Natural killer cell treated with Interleukin-12 subunit alpha and Interleukin-12 subunit beta and Interleukin-15 and Interleukin-18, amount 100 ng/mL, for 72 hours (primary cell): ENCODE measurements around the gene SPARC. TPM values are rescaled to one million over a fixed set of nuclear protein-coding genes. Genes with fewer than 3 reads are reported as not detected.
"Not testable (repeated sequence)": the region's sequence is repeated elsewhere in the genome, so short reads cannot be mapped to it uniquely, and the experiment has no call there.

Source experiments
- ATAC-seq, 2 donors: fragments of 150-1000 bp; cut with Tn5 transposase in 1 of 2; sonication (Bioruptor Pico), chemical (Tn5 transposase) in 1 of 2; 2 replicates each; pipeline ENCODE4 v1.10.0; 2021
- DNase-seq: peaks from one replicate; pipeline ENCODE4 v3.0.0; 2022; ENCODE audit warnings: low spot score
- H3K27ac Mint-ChIP-seq, 2 donors: 1 replicate in 1 of 2; 2 replicates in 1 of 2; pipeline ENCODE4 v1.8.0; 2022; ENCODE audit warnings: mixed read lengths in 2 of 2, mild to moderate bottlenecking in 1 of 2, moderate library complexity in 1 of 2
- H3K27me3 Mint-ChIP-seq, 2 donors: 1 replicate in 1 of 2; 2 replicates in 1 of 2; pipeline ENCODE4 v1.8.0; 2022; ENCODE audit warnings: mixed read lengths in 2 of 2
- H3K36me3 Mint-ChIP-seq: one replicate; pipeline ENCODE4 v1.8.0; 2022; ENCODE audit warnings: mixed read lengths
- H3K4me1 Mint-ChIP-seq, 2 donors: 1 replicate in 1 of 2; 2 replicates in 1 of 2; pipeline ENCODE4 v1.8.0; 2022; ENCODE audit warnings: low read depth in 2 of 2, mixed read lengths in 2 of 2, mild to moderate bottlenecking in 1 of 2
- H3K4me3 Mint-ChIP-seq: one replicate; pipeline ENCODE4 v1.8.0; 2022; ENCODE audit warnings: mixed read lengths
- H3K9me3 Mint-ChIP-seq: 2 replicates; pipeline ENCODE4 v1.8.0; 2022; ENCODE audit warnings: mixed read lengths
- total RNA-seq, 2 donors: library from RNA; stranded (reverse); gene quantifications; one replicate each; pipeline ENCODE4 v1.2.3, GENCODE V29; 2022

The SPARC gene
- total RNA-seq, 2 donors from 2014 or later = not detected

- H3K27ac Mint-ChIP-seq = no peak overlapping the region
- H3K4me3 Mint-ChIP-seq = no peak overlapping the region
- no peaks in the 10 kb centered on the region for H3K27me3 Mint-ChIP-seq
- DNase-seq (no peak), ATAC-seq (no peak)
- H3K9me3 Mint-ChIP-seq = no peaks in the 10 kb centered on the region
- H3K4me1 Mint-ChIP-seq = no peaks in the 10 kb centered on the region
- no peaks in the 10 kb centered on the region for H3K36me3 Mint-ChIP-seq
These were observed 8.7 kb upstream of the SPARC start for GRCh38 chr5:151695464-151695863.

- Mint-ChIP-seq H3K27ac (no peak overlapping the region), H3K4me3 (no peak overlapping the region), H3K27me3 (peaks cover under 1 to 3% of the 10 kb centered on the region in 2 donors), H3K9me3 (no peaks in the 10 kb centered on the region), H3K36me3 (no peaks in the 10 kb centered on the region), H3K4me1 (no peaks in the 10 kb centered on the region)
- ATAC-seq (no peak), DNase-seq (no peak)
These were observed 7.3 kb upstream of the SPARC start for GRCh38 chr5:151694035-151694485.

GRCh38 chr5:151692312-151692711 lies 5.6 kb upstream of the SPARC start:
- Mint-ChIP-seq H3K9me3 (no peaks in the 10 kb centered on the region), H3K27ac (no peak overlapping the region)
- DNase-seq = no peak

GRCh38 chr5:151691706-151692105 lies 5.0 kb upstream of the SPARC start:
- no peak for ATAC-seq
- H3K27ac Mint-ChIP-seq = no peak overlapping the region
- peaks cover 11 to 19% of the 10 kb centered on the region in 2 donors for H3K27me3 Mint-ChIP-seq
- DNase-seq = no peak
- H3K9me3 Mint-ChIP-seq = no peaks in the 10 kb centered on the region
- no peak overlapping the region for H3K4me3 Mint-ChIP-seq
- H3K36me3 Mint-ChIP-seq = no peaks in the 10 kb centered on the region
- H3K4me1 Mint-ChIP-seq = peaks cover 6 to 7% of the 10 kb centered on the region in 2 donors

More at GRCh38 chr5:151692312-151692711, 5.6 kb upstream of the SPARC start:
- H3K36me3 Mint-ChIP-seq = no peaks in the 10 kb centered on the region
- no peak overlapping the region for H3K4me3 Mint-ChIP-seq
- peaks cover 7 to 13% of the 10 kb centered on the region in 2 donors for H3K27me3 Mint-ChIP-seq
- no peak for ATAC-seq
- H3K4me1 Mint-ChIP-seq = peaks cover under 1% of the 10 kb centered on the region in 2 donors

GRCh38 chr5:151689591-151689990 lies 2.9 kb upstream of the SPARC start:
- H3K9me3 Mint-ChIP-seq, H3K4me3 Mint-ChIP-seq, H3K27ac Mint-ChIP-seq, H3K36me3 Mint-ChIP-seq, DNase-seq, ATAC-seq: not testable (repeated sequence)
- H3K27me3 Mint-ChIP-seq = peaks cover 24 to 37% of the 10 kb centered on the region in 2 donors
- peaks cover 11 to 14% of the 10 kb centered on the region in 2 donors for H3K4me1 Mint-ChIP-seq

- Mint-ChIP-seq H3K27ac (no peak overlapping the region), H3K36me3 (no peaks in the 10 kb centered on the region), H3K4me3 (no peak overlapping the region), H3K27me3 (peaks cover 24 to 44% of the 10 kb centered on the region in 2 donors), H3K9me3 (no peaks in the 10 kb centered on the region), H3K4me1 (peaks cover 11 to 14% of the 10 kb centered on the region in 2 donors)
- DNase-seq = no peak
- no peak for ATAC-seq
These were observed 1.7 kb upstream of the SPARC start for GRCh38 chr5:151688436-151688835.

- Mint-ChIP-seq H3K9me3 (no peaks in the 10 kb centered on the region), H3K27me3 (peaks cover 24 to 45% of the 10 kb centered on the region in 2 donors), H3K27ac (peak overlapping the region in 1 of 2 donors; percentile 31), H3K4me1 (peaks cover 11 to 14% of the 10 kb centered on the region in 2 donors), H3K36me3 (no peaks in the 10 kb centered on the region), H3K4me3 (peak overlapping the region; percentile 63)
- no peak for ATAC-seq
- no peak for DNase-seq
These were observed 704 bp downstream of the SPARC start for GRCh38 chr5:151685749-151686673.

GRCh38 chr5:151684690-151685361 lies 1.9 kb downstream of the SPARC start:
- peaks cover 24 to 45% of the 10 kb centered on the region in 2 donors for H3K27me3 Mint-ChIP-seq
- no peak for ATAC-seq

GRCh38 chr5:151683986-151684588 lies 2.6 kb downstream of the SPARC start:
- Mint-ChIP-seq H3K36me3 (no peaks in the 10 kb centered on the region), H3K9me3 (no peaks in the 10 kb centered on the region), H3K27me3 (peaks cover 24 to 42% of the 10 kb centered on the region in 2 donors), H3K4me1 (peaks cover 11 to 14% of the 10 kb centered on the region in 2 donors), H3K4me3 (no peak overlapping the region), H3K27ac (no peak overlapping the region)
- ATAC-seq (no peak), DNase-seq (no peak)

More at GRCh38 chr5:151684690-151685361, 1.9 kb downstream of the SPARC start:
- H3K4me1 Mint-ChIP-seq = peaks cover 11 to 14% of the 10 kb centered on the region in 2 donors
- no peaks in the 10 kb centered on the region for H3K36me3 Mint-ChIP-seq
- no peak overlapping the region for H3K27ac Mint-ChIP-seq
- H3K9me3 Mint-ChIP-seq = no peaks in the 10 kb centered on the region
- DNase-seq = no peak
- H3K4me3 Mint-ChIP-seq = no peak overlapping the region

- no peak overlapping the region for H3K27ac Mint-ChIP-seq
- H3K9me3 Mint-ChIP-seq = no peaks in the 10 kb centered on the region
- ATAC-seq = no peak
- peaks cover 11 to 14% of the 10 kb centered on the region in 2 donors for H3K4me1 Mint-ChIP-seq
- DNase-seq = no peak
- peaks cover 20 to 35% of the 10 kb centered on the region in 2 donors for H3K27me3 Mint-ChIP-seq
- no peaks in the 10 kb centered on the region for H3K36me3 Mint-ChIP-seq
- H3K4me3 Mint-ChIP-seq = no peak overlapping the region
These were observed 3.3 kb downstream of the SPARC start for GRCh38 chr5:151683444-151683843.

- H3K9me3 Mint-ChIP-seq = no peaks in the 10 kb centered on the region
- no peak overlapping the region for H3K4me3 Mint-ChIP-seq
- ATAC-seq (no peak), DNase-seq (no peak)
- H3K27ac Mint-ChIP-seq = no peak overlapping the region
- no peaks in the 10 kb centered on the region for H3K36me3 Mint-ChIP-seq
- H3K27me3 Mint-ChIP-seq = peaks cover 18 to 32% of the 10 kb centered on the region in 2 donors
- H3K4me1 Mint-ChIP-seq = peaks cover 11 to 14% of the 10 kb centered on the region in 2 donors
These were observed 3.9 kb downstream of the SPARC start for GRCh38 chr5:151682751-151683331.

GRCh38 chr5:151682240-151682639 lies 4.5 kb downstream of the SPARC start:
- no peak overlapping the region for H3K27ac Mint-ChIP-seq
- no peak overlapping the region for H3K4me3 Mint-ChIP-seq
- peaks cover 17 to 35% of the 10 kb centered on the region in 2 donors for H3K27me3 Mint-ChIP-seq
- ATAC-seq (no peak), DNase-seq (no peak)
- H3K4me1 Mint-ChIP-seq = peaks cover 11 to 12% of the 10 kb centered on the region in 2 donors
- no peaks in the 10 kb centered on the region for H3K9me3 Mint-ChIP-seq
- H3K36me3 Mint-ChIP-seq = no peaks in the 10 kb centered on the region

GRCh38 chr5:151680944-151681427 lies 5.7 kb downstream of the SPARC start:
- no peaks in the 10 kb centered on the region for H3K36me3 Mint-ChIP-seq

More at GRCh38 chr5:151680944-151681427, 5.7 kb downstream of the SPARC start:
- no peak for ATAC-seq
- Mint-ChIP-seq H3K9me3 (no peaks in the 10 kb centered on the region), H3K27me3 (peaks cover 8 to 27% of the 10 kb centered on the region in 2 donors), H3K4me3 (no peak overlapping the region), H3K4me1 (peaks cover 0 to under 1% of the 10 kb centered on the region in 2 donors), H3K27ac (no peak overlapping the region)
- no peak for DNase-seq
